ENCODE data around the gene SOCS6.

Gene SOCS6

GRCh38 chr18:70289351-70290312, 787 bp downstream of the SOCS6 start:
- DNase-seq, result no peak

- DNase-seq, result no peak
Observed at GRCh38 chr18:70290482-70291294, 1.8 kb downstream of the SOCS6 start.

GRCh38 chr18:70291295-70291574, 2.4 kb downstream of the SOCS6 start:
- no peak for DNase-seq

DNA sequence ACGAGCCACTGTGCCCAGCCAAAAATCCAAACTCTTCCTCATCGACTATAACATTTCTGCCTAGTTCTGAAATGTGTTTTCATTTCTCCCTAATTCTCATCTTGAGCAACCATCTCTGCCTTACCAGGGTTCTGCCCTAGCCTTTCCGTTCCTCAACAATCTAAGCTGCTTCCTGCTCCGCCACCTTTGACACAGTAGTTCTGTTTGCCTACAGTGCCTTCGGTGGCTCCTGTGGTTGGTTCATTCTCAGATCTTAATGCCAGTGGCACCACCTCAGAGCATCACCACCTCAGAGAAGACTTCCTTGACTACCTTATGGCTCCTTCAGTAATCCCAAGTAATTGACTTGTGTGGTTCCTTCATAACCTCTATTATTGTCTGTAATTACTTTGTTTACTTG, 3.8 kb downstream of the SOCS6 start:
- DNase-seq, result no peak

DNA sequence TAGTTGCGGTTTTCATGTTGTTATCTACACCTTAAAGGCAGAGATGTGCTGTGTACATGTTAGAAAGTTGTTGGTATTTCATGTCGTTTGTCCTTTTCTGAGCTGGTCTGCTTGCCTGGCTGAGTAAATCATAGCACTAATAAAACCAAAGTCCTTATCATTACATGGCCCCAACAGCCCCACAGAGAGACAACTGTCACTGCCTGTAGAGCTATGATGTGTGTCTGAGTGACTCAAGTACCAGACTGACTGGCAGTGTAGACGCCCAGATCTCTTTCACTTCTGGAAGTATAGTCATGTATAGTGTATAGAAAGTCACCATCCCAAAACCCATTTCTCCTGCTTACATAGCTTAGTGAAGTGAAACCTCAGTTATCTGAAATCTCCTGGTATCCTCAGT, 4.3 kb downstream of the SOCS6 start:
- no peak for DNase-seq

GRCh38 chr18:70294471-70295191, 5.8 kb downstream of the SOCS6 start:
- DNase-seq, result no peak

- no peak for DNase-seq
Observed at GRCh38 chr18:70295192-70296188, 6.6 kb downstream of the SOCS6 start.

GRCh38 chr18:70296289-70296688, 7.4 kb downstream of the SOCS6 start:
- no peak for DNase-seq

GRCh38 chr18:70296781-70297180, 7.9 kb downstream of the SOCS6 start:
- no peak for DNase-seq

DNA sequence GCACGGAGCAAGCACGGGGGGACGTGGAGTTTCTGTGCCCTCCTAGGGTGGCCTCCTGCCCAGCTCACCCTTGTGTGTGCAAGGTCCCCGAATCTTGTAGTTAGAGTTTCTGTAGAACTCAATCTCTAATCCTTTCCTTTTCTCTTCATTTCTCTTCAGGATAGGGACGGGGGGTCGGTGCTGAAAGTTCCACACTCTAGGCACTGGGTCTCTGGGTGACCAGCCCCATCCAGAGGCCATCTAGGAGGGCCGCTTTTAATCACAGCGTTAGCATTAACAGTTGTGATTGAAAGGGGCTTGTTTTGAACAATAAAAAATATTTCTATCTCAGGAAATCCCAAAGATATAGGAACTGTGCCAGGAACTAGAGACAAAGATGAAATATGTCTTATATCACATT, 10.5 kb downstream of the SOCS6 start:
- no peak for DNase-seq

DNA sequence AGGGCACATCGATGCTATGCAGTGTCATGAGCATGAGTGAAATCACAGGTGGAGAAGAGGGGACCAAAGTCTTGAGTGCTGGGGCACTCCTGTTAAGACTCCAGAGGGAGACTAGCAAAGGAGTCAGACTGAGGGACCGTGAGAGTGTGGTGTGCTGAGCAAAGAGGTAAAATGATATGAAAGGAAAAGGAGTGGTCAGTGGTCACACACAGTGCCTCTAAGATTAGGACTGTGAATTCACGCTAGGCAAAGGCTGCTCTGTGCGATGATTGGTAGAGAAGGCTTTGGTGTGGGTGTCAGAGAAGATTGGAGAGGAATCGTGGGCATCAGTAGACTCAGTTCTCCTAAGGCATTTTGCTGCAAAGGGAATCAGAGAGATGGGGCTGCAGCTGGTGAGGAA, 12.8 kb downstream of the SOCS6 start:
- DNase-seq, result no peak

- DNase-seq, result no peak
Observed at GRCh38 chr18:70308555-70309294, 19.9 kb downstream of the SOCS6 start.

DNA sequence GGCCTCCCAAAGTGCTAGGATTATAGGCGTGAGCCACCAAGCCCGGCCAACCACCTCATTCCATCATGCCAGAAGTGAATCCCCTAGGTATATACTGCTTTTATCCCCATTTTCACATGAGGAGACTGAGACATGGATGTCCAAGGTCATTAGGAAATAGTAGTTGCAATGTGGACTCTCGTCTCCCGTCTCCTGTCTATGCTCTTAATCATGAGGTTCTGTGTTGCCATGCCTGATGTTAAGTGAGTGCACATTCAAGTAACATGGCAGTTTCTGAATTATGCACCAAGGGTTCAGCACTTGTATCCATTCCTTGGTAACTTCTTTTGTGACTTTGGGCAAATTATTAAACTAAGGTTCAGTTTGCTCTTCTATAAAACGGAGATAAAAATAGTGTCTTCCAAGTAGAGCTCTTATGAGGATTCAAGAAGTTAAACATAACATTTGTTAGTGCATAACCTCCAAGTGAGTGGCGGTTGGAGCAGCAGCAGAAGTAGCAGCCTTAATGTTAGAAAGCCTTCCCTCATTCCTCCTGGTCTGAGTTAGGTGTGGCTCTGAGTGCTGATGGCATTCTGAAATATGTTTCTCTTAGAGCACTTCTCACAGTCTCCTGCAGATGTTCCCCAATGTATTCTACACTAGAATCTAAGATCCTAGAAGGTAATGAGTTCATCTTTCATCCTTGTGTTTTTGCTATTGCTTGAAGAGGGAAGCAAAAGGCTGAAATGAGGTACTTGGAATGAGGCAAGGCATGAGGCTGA, 21.9 kb downstream of the SOCS6 start:
- DNase-seq, result no peak

DNA sequence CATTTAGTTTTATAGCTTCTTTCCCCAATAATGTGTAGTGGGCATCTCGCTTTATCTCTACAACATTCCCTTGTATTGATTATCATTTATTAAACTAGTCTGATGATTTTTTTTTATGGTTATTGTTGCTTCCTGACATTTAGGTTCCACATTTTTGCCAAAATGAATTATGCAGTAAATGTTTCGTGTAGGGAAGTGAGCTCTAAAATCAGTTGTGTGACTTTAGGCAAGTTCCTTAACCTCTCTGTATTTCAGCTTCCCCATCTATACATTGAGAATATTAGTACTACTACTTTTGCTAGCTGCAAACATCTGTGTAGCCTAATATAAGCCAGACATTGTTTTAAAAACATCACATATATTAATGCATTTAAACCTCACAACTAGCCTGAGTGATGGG, 22.9 kb downstream of the SOCS6 start:
- no peak for DNase-seq

GRCh38 chr18:70313640-70314039, 24.8 kb downstream of the SOCS6 start:
- no peak for DNase-seq

DNA sequence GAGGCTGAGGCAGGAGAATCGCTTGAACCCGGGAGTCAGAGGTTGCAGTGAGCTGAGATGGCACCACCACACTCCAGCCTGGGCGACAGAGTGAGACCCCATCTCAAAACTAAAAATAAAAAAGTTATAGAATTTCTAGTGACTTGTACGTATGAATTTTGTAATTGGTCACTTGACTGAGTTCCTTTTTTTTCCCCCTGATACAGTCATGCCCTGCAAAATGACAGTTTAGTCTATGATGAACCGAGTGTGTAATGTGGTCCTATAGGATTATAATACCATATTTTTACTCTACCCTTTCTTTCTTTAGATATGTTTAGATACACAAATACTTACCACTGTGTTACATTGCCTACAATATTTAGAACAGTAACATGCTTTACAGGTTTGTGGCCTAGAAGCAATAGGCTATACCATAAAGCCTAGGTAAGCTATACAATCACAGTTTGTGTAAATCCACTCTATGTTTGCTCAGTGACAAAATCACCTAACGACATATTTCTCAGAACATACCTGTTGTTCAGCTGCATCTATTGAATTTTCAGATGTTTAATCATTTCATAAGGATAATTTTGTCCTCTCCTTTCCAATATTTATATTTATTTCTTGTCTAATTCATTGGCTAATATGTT, 25.4 kb downstream of the SOCS6 start:
- DNase-seq, result no peak

DNA sequence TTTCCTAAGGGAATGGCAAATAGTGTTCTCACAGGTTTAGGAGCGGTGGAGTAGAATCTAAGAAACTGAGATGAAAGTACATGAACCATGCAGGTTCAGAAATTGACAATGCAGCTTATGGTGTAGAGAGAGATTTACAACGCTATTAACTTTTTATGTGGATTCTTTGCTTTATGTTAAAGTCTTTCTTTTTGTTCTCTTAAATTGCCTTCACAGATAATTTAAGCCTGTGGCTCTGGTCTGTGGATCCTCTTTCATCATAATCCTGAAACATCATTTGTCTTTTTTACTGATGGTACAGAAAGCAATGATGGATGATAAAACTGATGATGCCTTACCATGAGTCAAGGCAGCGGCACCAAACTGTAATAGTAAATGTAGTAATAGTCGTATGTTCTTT, 30.3 kb downstream of the SOCS6 start:
- DNase-seq, result no peak

GRCh38 chr18:70321616-70322015, 32.8 kb downstream of the SOCS6 start:
- DNase-seq, result no peak

DNA sequence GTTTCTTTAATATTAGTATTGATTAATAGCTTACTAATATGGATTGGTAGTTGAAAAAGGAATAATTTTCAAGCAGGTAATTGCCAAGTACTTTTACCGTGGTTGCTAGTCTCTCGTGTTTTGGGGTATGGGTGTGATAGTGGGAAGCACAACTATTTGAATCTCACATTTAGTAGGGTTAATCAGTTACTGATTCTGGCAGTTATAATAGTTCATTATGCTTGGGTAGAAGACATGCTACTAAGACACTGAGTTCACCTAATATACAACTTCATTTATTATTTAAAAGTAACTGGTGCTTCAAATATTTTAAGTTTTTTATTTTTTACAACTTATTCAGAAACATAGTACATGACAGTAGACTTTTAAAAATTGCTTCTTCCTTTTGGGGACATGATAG, 33.5 kb downstream of the SOCS6 start:
- no peak for DNase-seq

DNA sequence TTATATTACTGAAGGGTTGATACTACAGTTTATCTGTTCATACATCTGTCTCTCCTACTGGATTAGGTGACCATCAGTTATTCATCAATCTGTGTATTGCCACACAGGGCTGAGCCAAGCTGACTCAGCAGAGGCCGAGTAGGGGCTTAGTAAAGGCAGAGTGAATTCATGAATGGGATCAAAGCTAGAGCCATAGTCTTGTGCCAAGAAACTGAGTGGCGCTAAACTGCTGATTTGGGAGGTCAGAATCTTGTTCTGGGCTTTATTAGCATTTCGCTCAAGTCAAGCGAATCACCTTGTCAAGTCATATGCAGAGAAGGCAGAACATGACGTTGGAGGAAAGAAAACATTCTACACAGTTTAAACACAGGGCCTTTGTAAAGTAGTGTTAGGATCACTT, 34.1 kb downstream of the SOCS6 start:
- DNase-seq, result no peak
